Esophagus muscularis mucosa (tissue), 3 donors: ENCODE data around the gene GNA12.

Experiments
- CTCF ChIP-seq, 3 experiments: fragments of 200-600 bp in 2 of 3; fragments of 450-650 bp in 1 of 3; sonication (generic) in 2 of 3; IDR thresholded peaks; one replicate each; pipeline ENCODE4 v1.5.1; 2017 to 2019; ENCODE audit warnings: antibody characterized with exemption in 3 of 3, mild to moderate bottlenecking in 2 of 3, moderate library complexity in 1 of 3
- POLR2A ChIP-seq: fragments of 450-650 bp; IDR thresholded peaks from one replicate; pipeline ENCODE4 v1.6.1; 2017; ENCODE audit warnings: antibody characterized with exemption, moderate library complexity, mild to moderate bottlenecking, low read depth

- TF ChIP-seq CTCF (IDR thresholded peaks at IDR 0.05) (no peak), POLR2A (no peak)
Observed at GRCh38 chr7:2880874-2881533, 36.9 kb upstream of the GNA12 start.
